GM12864 (cell line): ENCODE results near the gene CSGALNACT2.

Experiments
- DNase-seq: peaks from one replicate; pipeline ENCODE4 v3.0.0-alpha.2; 2011; ENCODE audit warnings: low read depth
- H3K4me3 ChIP-seq: 2 replicates; pipeline ENCODE4 v1.5.1; 2011; ENCODE audit warnings: mild to moderate bottlenecking, low read depth, low read length, control low read depth
- TF ChIP-seq, protein P1 (sequence below): IDR thresholded peaks from 2 replicates; pipeline ENCODE4 v1.5.1; 2011; ENCODE audit warnings: low read depth, mild to moderate bottlenecking, moderate library complexity, low read length, control low read depth, inconsistent platforms; ENCODE audit errors: missing control alignments

CSGALNACT2 gene

DNA sequence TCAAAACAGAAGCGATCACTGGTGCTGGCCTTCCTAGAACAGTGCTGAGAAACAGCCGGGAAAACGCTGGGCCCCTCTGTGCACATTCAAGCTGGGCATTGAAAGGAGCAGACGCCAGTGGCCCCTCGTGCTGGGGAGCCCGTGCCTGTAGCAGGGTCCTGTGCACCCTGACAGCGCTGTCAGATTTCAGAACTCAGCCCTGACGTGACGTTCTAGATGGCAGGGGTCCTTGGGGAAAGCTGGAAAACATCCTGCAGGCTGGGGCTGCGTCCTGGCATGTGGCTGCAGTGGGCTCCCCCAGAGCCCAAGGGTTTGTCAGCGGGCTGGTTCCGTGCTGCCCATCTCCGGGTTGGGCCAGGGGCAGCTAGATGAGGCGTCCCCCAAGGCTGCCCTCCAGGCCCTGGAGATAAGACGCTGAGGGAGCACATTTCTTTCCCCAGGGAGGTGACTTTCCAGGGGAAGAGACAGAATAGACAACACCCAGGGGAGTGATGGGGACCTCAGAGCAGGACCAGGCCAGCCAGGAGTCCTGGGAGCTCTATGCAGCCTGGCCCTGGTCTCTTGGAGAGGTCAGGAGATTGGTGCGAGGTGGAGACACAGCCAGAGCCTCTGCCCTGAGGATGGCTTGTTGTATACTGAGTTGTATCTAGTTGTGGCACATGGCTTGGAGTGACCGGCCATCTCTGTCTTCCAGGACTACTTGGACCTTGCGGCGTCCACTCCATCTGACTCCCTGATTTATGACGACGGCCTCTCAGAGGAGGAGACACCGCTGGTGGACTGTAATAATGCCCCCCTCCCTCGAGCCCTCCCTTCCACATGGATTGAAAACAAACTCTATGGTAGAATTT is 12.1 kb upstream of the CSGALNACT2 start:
- H3K4me3 ChIP-seq, result no peak overlapping the region
- no peak for DNase-seq
- TF ChIP-seq, protein P1, sequence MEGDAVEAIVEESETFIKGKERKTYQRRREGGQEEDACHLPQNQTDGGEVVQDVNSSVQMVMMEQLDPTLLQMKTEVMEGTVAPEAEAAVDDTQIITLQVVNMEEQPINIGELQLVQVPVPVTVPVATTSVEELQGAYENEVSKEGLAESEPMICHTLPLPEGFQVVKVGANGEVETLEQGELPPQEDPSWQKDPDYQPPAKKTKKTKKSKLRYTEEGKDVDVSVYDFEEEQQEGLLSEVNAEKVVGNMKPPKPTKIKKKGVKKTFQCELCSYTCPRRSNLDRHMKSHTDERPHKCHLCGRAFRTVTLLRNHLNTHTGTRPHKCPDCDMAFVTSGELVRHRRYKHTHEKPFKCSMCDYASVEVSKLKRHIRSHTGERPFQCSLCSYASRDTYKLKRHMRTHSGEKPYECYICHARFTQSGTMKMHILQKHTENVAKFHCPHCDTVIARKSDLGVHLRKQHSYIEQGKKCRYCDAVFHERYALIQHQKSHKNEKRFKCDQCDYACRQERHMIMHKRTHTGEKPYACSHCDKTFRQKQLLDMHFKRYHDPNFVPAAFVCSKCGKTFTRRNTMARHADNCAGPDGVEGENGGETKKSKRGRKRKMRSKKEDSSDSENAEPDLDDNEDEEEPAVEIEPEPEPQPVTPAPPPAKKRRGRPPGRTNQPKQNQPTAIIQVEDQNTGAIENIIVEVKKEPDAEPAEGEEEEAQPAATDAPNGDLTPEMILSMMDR, result no peak

DNA sequence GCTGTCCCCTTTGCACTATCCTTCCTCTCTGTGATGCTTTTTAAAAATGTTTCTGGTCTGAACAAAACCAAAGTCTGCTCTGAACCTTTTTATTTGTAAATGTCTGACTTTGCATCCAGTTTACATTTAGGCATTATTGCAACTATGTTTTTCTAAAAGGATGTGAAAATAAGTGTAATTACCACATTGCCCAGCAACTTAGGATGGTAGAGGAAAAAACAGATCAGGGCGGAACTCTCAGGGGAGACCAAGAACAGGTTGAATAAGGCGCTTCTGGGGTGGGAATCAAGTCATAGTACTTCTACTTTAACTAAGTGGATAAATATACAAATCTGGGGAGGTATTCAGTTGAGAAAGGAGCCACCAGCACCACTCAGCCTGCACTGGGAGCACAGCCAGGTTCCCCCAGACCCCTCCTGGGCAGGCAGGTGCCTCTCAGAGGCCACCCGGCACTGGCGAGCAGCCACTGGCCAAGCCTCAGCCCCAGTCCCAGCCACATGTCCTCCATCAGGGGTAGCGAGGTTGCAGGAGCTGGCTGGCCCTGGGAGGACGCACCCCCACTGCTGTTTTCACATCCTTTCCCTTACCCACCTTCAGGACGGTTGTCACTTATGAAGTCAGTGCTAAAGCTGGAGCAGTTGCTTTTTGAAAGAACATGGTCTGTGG is 11.4 kb upstream of the CSGALNACT2 start:
- H3K4me3 ChIP-seq, result peak overlapping the region; percentile 24; the same call in 1 of the 2 replicates
- DNase-seq, result no peak
- TF ChIP-seq, protein P1, result no peak

DNA sequence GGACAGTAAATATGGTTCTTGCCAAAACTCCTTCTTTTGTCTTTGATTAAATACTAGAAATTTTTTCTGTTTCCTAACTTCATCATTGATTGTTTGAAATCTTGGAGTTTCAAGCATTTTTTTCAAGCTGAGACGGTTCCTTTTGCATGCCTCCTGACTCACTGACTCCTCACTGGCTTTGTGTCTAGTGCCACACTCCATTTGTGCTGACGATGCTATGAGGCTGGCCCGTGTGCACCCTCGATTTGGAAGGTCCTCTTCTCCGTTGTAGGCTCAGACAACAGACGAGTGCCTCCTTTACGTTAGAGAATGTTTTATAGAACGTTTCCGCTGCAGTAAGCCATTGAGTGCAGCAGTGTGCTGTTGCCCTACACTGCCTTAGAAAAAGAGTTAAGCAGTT is 10.8 kb upstream of the CSGALNACT2 start:
- H3K4me3 ChIP-seq, result no peak overlapping the region
- TF ChIP-seq, protein P1, result no peak

DNA sequence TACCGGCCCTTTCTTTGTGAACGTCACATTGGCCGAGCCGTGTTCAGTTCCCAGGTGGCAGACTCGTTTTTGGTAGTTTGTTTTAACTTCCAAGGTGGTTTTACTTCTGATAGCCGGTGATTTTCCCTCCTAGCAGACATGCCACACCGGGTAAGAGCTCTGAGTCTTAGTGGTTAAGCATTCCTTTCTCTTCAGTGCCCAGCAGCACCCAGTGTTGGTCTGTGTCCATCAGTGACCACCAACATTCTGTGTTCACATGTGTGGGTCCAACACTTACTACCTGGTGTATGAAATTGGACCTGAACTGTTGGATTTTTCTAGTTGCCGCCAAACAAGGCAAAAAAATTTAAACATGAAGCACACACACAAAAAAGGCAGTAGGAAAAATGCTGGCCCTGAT is 9.9 kb upstream of the CSGALNACT2 start:
- H3K4me3 ChIP-seq, result no peak overlapping the region
- TF ChIP-seq, protein P1, result no peak
- DNase-seq, result no peak

More for the DNA sequence above, 10.8 kb upstream of the CSGALNACT2 start:
- no peak for DNase-seq

DNA sequence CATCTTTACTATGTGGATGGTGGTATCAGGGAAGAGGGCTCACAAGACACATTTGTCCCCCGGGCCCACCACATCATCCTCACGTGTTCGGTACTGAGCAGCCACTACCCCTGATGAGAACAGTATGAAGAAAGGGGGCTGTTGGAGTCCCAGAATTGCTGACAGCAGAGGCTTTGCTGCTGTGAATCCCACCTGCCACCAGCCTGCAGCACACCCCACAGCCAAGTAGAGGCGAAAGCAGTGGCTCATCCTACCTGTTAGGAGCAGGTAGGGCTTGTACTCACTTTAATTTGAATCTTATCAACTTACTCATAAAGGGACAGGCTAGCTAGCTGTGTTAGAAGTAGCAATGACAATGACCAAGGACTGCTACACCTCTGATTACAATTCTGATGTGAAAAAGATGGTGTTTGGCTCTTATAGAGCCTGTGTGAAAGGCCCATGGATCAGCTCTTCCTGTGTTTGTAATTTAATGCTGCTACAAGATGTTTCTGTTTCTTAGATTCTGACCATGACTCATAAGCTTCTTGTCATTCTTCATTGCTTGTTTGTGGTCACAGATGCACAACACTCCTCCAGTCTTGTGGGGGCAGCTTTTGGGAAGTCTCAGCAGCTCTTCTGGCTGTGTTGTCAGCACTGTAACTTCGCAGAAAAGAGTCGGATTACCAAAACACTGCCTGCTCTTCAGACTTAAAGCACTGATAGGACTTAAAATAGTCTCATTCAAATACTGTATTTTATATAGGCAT is 9.1 kb upstream of the CSGALNACT2 start:
- no peak overlapping the region for H3K4me3 ChIP-seq
- TF ChIP-seq, protein P1, result no peak
- no peak for DNase-seq

DNA sequence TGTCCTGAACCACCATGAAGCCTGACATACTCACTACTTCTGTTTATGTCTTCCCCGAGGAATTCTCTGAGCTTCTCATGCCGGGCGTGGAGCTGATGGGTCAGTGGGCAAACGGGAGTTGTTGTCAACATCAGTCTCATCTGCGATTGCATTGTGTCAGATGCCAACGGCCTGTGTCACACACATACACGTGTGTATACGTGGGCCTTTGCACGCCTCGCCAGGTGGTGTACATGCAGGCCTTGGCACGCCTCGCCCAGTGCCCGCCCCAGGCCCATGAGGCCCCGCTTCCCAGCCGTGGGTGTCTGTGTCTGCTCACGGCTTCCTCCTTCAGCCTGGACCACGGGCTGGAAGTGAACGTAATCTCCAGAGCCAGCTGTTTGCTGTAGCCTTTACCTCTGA is 7.5 kb upstream of the CSGALNACT2 start:
- no peak for DNase-seq
- no peak overlapping the region for H3K4me3 ChIP-seq
- TF ChIP-seq, protein P1, result no peak
